Ishikawa (cell line): ENCODE data around the gene COMMD7.

Experiments
- CREB1 ChIP-seq: IDR thresholded peaks from 2 replicates; pipeline ENCODE4 v1.6.1; 2012; ENCODE audit warnings: low read depth
- MAX ChIP-seq: IDR thresholded peaks from 2 replicates; pipeline ENCODE4 v1.6.1; 2012
- USF1 ChIP-seq: IDR thresholded peaks from 2 replicates; pipeline ENCODE4 v1.6.1; 2012

- no peak for TF ChIP-seq MAX
- TF ChIP-seq USF1, result no peak
- TF ChIP-seq CREB1, result no peak
These were observed 37.7 kb upstream of the COMMD7 start for GRCh38 chr20:32780749-32781655.
